DMS 273 (cell line): ENCODE results near the gene PCED1A.

Source experiments
- DNase-seq: peaks from one replicate; lab custom pipeline; 2025; ENCODE audit not compliant: unreplicated experiment; lab: John Stamatoyannopoulos, UW

Gene PCED1A

DNA sequence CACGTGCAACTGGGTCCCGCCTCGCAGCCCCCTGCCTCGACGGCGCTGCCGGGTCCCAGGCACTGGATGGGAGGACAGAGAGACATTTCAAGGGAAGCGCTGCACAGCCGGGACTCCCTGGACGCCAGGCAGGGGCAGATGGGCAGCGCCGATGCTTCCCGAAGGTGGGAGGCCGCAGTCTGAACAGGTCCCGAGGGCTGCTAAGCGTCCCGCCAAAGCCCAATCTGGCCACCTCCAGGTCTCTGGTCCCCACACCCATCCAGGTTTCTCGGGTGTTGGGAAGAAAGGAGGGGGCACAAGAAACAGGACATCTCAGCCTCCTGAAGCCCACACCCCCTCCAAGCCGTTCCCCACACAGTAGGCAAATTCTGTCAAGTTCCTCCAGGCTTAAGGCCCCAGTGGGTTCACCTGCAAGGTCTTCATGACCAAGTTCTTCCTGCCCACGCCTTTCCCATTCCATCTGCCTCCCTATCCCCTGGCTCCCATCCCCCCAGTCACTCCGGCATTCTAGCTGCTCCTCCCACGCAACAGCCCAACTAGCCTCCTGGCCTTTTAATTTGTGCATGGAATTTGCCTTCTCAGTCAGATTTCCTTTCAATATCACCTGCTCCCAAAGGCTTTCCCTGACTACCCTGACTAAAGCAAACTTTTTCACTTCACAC, 34.6 kb downstream of the PCED1A start:
- DNase-seq: peak; percentile 63

DNA sequence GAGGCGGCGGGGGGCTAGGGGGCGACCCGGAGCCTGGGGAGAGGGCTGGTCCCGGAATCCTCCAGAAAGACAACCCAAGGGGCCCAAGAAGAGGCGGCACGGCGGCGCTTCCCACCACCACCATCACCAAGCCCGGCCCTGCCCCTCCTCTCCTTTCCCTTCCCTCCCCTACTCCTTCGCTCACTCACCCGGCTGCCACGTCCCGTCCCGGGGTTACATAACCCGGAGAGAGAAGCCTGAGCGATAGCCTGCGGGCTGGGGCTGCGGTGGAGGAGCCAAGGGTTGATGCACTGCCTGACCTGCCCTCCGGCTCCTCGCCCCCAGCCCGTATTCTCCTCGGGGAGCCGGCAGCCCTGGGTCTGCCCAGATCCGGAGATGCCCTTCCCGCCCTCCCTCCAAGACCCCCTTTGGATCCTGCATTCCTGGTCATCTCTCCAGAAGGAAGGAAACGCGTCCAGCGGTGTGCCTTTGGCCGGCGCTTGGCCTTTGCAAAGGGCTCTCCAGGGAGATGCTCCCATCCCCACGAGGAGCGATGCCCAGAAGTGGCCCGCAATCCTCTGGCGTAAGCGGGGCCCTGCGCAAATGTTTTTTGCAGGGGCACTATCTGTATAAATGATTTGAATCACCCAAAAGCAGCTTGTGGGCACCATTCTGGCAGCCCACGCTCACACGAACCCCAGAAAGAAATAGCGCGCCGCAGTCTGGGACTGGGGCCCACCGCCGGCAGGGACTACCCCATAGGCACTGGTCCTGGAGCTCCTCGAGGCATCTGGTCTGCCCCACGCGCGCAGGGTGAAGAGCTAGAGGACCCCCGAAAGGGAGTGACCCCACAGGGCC, 35.4 kb downstream of the PCED1A start:
- DNase-seq: peak; percentile 14

DNA sequence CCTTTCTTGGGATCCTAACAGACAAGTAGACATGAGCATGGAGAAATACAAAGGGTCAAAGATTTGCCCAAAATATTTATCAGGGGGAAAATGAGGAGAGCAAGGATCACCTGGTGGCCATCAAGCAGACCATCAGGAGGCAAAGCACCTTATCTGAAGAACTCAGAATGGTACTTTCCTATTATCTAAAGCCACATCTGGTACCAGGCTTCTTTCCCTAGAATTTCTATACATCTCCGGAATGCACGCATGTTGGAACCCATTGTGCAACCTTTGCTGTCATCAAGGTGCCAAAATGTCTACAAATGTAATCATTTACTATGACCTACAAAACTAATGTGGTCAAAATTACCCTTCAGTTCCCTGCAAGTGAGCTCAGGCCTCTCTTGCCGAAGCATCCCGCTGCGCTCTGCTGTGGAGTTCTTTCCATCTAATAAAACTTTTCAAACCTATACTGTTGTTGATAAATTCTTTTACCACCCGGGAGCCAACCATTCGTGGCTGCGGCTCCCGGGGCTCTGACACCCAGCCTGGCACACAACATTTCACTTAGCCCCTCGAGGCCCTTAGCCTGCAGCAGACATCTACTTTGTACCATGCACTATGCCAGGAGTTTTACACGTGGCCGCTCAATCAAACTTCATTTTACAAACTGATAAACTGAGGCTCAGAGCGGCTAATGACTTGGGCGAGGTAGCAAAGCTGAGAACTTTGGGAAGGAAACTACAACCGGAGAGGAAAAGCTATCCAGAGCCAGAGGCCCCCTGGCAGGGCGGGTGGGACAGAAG, 36.2 kb downstream of the PCED1A start:
- no peak for DNase-seq

DNA sequence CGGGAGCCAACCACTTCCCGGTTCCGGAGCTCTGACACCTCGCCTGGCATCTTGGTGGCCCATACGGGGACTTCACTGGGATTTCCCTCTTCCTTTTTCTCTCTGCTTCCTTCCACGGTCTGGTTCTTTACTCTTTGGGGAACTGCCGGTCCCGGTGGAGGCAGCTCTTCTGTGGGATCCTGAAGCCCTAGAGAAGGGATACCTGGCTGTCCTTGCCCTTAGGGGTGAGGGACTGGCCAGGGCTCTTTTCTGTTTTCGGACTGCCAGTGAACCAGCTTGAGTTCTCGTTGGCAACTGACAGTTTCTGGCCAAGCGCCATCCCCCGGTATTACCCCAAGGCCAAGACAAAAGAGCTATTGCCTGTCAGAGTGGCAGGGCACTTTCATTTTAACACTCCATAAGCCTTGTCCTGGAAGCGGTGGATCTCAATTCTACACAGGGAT, 39.1 kb downstream of the PCED1A start:
- peak; percentile 20 for DNase-seq

DNA sequence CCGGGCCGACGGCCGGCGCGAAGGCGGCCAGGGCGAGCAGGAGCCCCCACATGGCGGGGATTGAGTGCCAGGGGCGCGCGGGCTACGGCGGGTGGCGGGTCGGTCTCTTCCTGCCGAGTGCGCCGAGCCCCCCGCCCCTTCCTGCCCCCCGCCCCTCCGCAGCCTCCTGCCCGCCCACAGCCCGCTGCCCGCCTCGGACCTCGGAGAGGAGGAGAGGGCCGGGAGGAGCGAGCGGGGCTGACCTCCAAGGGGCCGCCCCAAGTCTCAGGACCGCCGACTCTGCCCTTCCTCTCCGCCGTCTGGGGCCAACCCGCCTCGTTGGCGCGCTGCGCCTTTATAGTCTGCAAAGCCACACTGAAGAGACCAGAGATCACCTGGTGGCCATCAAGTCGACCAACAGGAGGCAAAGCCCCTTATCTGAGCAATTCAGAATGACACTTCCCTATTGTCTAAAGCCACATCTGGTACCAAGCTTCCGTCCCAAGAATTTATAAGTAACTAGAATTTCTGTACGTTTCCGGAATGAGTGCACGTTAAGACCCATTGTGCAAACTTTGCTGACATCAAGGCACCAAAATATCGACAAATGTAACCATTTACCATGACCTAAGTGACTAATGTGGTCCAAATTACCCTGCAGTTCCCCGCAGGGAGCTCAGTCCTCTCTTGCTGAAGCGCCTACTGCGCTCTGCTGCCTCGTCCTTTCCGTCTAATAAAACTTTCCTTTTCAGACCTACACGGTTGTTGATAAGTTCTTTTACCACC, 39.8 kb downstream of the PCED1A start, which contains the start of gene CPXM1:
TSS of gene CPXM1 (minus strand) at position 107 of the 765 bp plus-strand sequence. CDS start at position 52, 55 bp downstream.
- DNase-seq: peak; percentile 60

DNA sequence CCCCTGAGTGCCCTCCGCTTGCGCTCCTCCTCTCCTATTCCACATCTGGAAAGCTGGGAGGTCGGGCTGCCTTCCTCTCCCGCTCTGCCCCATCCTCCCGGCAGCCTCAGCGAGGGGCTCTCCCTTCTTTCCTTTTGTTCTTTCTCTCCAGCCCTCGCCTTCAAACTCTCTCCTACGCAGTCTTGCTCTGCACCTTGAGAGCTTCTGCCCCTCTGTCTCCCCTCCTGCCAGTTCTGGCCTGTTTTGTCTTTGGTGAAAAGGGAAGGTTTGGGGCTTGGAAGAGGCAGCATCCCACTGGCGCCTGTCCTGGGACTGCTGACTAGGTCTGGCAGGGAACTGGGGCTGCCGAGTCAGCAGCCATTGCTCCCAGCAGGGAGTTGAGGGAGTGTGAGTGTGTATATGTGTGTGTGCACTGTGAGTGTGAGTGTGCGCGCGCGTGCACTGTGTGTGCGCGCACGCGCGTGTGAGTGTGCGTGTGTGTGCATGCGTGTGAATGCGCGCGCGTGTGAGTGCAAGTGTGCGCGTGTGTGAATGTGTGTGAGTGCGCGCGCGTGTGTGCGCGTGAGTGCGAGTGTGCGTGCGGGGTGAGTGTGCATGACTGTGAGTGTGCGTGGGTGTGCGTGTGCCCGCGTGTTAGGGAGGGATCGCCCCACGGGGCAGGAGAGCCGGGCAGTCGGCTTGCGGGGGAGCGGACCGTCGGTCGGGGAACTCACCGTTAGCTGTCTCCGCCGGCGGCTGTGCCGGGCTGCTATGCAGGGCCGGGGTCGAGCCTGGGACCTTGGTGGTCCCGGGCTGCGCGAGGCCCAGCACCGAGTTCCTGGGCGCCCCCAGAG, 40.6 kb downstream of the PCED1A start:
- no peak for DNase-seq

DNA sequence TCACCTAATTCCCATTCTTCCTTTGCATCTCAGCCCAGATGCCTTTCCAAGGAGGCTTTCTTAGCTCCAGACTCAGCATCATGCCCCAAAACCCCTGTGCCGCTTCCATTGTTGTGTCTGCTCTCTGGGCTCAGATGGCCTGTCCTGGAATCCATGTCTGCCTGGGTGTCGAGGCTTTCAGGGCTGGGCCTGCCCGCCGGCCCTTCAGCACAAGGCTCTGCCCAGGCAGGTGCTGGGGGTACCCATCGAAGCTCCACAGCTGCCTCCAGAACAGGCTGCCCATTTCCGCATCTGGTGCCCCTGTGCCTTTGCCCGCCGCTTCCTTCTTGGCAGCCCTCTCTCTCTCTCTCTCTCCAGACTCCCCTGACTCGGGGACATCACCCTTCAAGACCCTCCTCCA, 41.2 kb downstream of the PCED1A start:
- no peak for DNase-seq

DNA sequence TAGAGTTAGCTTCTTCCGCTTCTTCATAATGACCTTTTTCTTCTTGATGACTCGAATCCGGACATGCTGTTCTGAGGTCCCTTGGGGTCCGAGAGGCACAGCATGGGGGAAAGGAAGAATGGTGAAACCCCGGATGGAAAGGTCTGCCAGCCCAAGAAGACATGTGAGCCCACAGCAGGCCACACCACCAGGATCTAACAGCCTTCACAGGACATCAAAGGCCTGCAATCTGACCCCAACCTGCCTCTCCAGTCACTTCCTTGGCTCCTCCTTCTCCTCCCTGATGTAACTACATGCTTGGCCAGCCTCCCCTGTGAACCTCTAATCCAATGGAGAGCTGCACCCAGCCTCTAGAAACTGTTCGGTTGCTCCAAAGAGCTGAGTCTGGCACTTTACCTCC, 41.6 kb downstream of the PCED1A start:
- DNase-seq: peak; percentile 34

DNA sequence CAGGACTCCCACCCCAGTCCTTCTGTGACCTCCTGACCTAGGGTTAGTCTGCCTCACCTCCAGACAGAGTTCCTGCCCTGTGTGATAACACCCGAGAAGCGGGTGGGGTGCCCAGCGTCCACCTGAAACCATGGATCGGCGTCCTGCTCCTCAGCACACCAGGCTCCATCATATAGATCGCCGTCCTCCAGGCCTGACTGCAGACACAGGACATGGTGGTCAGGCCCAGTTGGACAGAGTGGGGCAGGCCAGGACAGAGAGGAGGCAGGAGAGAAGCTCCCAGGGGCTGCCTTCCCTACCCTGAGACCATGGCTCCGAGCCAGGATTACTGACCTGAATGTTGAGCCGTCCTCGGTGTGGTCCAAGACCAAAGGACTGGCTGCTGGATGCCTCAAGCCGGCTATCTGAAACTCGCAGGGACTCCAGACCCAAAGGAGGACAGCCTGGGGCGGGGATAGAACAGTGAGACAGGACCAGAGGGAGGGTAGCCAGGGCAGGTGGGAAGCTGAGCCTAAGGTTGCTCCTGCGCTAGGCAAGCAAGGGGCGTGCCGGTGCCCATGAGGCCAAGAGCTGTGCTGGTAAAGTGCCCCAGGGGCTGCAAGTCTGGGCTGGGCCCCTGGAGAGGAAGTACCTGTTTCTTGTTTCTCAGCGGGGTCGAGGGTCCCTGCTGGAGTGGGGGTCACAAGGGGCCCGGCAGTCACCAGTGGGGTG, 42.2 kb downstream of the PCED1A start:
- DNase-seq: no peak

DNA sequence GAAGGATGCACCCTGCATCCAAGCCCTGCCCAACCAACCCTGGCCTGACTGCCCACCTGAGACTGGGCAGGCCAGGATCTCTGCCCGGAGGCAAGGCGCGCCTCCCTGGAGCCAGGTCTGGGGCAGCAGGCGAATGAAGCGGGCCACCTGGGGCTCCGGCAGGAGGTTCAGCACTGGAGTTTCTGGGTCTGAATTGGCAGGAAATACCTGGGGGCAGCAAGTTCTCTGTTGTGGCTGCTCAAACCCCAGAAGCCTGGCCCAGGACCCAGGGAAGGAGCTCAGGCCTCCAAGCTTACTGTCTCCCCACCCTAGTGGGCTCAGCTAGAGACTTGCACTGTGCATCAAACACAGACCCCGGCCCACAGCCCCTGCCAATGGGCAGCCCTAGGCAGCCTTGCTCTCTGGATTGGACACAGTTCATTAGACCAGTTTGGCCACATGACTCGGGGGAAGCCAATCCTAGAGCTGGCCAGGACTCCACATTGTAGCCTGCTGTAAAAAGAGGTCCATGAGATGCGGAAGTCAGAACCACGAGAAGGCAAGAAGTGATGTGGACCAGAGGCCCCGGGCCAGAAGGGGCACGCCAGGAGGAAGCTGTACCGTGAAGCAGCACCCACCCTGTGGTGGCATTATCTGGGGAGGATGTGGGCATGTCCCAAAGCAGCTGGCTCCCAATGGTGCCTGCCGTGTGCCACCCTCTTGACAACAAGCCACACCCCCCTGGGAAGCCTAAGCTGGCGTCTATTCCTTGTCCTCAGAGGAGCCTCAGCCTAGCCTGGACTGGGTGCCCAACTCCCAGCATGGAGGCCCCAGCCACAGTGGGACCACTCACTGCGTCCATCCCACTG, 43.1 kb downstream of the PCED1A start:
- DNase-seq: no peak

DNA sequence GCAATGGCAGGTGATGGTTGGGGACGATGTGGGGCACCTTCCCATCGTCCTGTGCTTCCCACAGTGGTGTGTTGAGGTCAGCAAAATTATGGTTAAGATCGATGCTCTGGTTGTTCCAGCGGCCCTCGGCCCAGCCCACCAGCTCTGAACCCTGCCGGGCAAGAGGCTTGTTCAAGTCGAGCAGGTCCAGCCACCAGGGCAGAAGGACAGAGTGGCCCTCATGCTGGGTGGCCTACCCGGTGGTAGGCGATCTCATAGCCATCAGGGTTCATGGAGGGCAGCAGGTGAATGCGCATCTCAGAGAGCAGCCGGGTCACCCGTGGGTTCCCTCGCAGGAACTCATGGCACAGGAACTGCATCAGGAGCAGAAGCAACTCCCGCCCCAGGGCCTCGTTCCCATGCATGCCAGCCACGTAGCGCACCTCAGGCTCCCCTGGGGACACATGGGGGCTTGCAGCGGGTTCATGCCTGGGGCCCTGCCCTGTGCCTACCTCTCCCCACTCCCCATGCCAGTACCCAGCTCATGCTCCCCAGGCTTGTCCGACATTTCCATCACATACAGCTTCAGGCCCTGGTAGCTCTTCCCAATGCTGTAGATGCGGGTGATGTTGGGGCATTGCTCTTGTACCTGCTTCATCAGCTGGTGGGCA, 44.3 kb downstream of the PCED1A start:
- no peak for DNase-seq

DNA sequence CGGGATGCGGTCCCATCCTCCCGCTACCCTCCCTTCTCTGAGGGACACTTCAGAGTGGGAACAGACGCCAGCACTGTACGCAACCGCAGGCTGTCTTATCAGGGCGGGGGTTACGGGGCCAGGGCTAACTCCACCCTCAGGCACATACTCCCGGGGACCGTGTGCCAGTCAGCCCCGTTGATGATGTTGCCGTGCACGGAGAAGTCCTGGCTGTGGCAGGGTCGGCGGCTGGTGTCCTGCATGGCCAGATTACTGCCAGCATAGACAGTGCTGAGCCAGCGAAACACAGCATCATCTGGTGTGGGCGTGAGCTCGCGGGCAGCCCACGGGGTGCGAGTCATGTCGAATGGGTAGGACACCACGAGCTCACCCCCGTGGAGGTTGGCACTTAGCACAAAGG, 45.0 kb downstream of the PCED1A start:
- DNase-seq: no peak

DNA sequence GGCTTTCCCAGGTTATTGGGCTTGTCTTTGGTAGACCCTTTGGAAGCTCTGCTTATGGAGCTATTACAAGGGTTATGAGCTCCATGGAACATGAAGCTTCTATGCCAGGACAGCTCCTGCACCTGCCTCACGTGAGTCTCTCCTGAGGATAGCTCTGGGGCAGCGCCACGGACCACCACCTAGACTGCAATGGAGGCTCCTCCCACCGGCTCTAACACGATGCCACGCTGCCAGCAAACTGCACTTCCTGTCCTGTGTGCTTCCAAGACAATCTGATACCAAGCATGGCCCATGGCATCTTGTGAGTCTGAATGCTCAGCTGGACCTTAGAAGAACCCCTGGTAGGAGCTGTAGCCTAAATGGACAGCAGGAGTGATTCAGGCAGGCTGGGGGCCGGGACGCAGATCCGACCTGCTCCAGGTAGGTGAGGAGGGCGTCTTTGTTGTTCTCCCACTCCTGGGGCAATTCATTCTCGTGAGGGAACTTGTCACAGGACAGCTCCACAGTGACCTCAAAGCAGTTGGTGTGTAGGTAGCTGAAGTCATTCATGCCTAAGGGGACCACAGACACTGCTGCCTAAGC, 45.5 kb downstream of the PCED1A start:
- DNase-seq: no peak

DNA sequence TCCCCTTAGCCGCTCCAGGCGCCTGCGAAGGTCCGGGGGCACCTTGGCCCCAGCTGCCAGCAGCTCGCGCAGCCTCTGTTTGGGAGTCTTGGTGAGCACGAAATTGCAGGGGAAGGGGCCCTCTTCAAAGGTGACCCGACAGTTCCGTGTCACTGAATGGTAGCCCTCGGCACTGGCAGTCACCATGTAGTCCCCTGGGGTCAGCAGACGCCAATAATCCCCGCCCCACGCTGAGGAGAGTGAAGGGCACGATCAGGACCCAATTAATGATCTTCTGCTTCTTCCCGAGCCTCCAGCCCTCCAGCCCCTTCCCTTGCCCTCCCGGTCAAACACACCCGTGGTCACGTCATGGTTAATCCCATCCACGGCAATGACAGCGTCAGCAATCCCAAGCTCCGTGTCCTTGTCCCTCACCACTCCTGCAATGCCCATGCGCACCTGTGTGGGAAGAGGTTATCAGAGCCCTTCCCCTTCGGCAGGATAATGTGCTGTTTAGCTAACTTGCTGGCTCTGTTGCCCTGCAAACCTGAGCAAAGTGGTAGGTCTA, 46.2 kb downstream of the PCED1A start:
- DNase-seq: no peak

DNA sequence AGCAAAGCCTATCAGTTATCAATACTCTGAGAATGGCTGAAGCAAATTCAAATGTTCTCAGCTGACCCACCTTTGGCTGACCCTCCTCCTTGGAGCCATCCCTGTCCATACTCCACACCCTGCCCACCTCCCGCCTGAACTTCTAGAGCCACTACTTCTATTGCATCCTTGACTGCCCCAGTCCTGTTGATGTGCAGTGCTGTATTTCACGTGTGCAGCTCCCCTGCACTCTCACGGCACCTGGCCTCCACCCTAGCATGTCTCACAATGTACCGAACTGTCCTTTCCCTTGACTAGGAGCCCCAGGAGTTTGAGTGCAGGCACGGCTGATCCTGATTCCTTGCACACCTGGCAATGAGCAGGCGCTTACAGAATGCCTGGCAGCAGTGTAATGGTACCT, 47.0 kb downstream of the PCED1A start:
- DNase-seq: no peak
